ENCODE measurements around the gene DOCK6. TPM values are rescaled to one million over a fixed set of nuclear protein-coding genes. Genes with fewer than 3 reads are reported as not detected.
A peak's percentile ranks its signal among the peaks of the same experiment; 100 is the strongest.

Gene DOCK6
- total and polyA plus RNA-seq, 7 donors: 8.8 to 40.5 (median 20.2) TPM

DNA sequence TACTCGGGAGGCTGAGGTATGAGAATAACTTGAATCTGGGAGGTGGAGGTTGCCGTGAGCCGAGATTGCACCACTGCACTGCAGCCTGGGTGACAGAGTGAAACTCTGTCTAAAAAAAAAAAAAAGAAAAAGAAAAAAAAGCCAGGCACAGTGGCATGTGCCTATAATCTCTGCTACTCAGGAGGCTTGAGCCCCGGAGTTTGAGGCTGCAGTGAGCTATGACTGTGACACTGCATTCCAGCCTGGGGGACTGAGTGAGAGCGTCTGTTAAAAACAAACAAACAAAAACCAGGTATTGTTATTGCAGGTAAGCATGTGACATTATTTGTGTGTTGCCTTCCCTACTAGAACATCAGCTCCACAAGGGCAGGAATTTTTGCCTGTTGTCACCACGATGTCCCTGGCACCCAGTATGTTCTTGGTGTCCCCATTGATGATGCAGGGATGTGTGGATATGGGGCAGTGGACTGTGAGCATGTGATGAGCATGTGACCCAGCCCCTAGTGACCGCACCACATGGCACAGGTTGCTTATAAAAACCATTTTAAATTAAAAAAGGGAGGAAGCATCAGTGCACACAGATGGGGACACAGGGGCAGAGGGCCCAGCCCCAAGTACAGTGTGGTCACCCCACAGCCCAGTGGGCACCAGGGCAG is 63.4 kb downstream of the DOCK6 start:
- H3K27me3 ChIP-seq: no peaks in the 10 kb centered on the region
- TF ChIP-seq POLR2AphosphoS5 (IDR thresholded peaks at IDR 0.05) (peak in 1 of 4 donors; percentile 24), POLR2A (IDR thresholded peaks at IDR 0.05) (no peak), EP300 (IDR thresholded peaks at IDR 0.05) (no peak)
- TF ChIP-seq, protein P1, sequence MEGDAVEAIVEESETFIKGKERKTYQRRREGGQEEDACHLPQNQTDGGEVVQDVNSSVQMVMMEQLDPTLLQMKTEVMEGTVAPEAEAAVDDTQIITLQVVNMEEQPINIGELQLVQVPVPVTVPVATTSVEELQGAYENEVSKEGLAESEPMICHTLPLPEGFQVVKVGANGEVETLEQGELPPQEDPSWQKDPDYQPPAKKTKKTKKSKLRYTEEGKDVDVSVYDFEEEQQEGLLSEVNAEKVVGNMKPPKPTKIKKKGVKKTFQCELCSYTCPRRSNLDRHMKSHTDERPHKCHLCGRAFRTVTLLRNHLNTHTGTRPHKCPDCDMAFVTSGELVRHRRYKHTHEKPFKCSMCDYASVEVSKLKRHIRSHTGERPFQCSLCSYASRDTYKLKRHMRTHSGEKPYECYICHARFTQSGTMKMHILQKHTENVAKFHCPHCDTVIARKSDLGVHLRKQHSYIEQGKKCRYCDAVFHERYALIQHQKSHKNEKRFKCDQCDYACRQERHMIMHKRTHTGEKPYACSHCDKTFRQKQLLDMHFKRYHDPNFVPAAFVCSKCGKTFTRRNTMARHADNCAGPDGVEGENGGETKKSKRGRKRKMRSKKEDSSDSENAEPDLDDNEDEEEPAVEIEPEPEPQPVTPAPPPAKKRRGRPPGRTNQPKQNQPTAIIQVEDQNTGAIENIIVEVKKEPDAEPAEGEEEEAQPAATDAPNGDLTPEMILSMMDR (IDR thresholded peaks at IDR 0.05): no peak
- no peaks in the 10 kb centered on the region for H3K9me3 ChIP-seq
- WGBS, 2 donors: 82 to 83% methylated on average over 7 of the region's 7 CpGs
- DNase-seq: no peak
- H3K27ac ChIP-seq: peak overlapping the region; percentile 91 to 98 (median 94)
- peaks cover 0 to 64% (median 51%) of the 10 kb centered on the region in 4 donors for H3K4me1 ChIP-seq
- peaks cover 0 to 14% (median 4%) of the 10 kb centered on the region in 4 donors for H3K36me3 ChIP-seq
- no peak overlapping the region for H3K4me3 ChIP-seq
- intact Hi-C loops (cut with DNase I): no loop called here

DNA sequence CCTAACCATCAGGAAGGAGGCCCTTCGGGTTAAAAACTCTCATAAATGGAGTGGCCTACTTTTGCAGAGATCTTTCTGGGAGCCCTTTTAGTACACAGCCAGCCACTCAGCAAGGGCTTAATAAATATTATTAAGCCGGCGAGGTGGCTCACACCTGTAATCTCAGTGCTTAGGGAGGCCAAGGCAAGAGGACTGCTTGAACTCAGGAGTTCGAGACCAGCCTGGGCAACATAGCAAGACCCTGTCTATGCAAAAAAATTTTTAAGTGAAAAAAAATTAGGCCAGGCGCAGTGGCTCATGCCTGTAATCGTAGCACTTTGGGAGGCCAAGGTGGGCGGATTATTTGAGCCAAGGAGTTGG is 64.2 kb downstream of the DOCK6 start:
- Histone ChIP-seq H3K27me3 (no peaks in the 10 kb centered on the region), H3K27ac (peak overlapping the region; percentile 91 to 98 (median 94)), H3K36me3 (peaks cover 7 to 22% (median 11%) of the 10 kb centered on the region in 4 donors), H3K9me3 (no peaks in the 10 kb centered on the region), H3K4me1 (peaks cover 0 to 64% (median 51%) of the 10 kb centered on the region in 4 donors), H3K4me3 (peak overlapping the region in 3 of 4 donors; percentile 73 to 85 (median 75))
- 69 to 77% methylated on average over 7 of the region's 7 CpGs for WGBS, 2 donors
- TF ChIP-seq EP300 (IDR thresholded peaks at IDR 0.05): no peak
- TF ChIP-seq, protein P1 (IDR thresholded peaks at IDR 0.05): no peak
- no peak for DNase-seq
- intact Hi-C loops (cut with DNase I): no loop called here

DNA sequence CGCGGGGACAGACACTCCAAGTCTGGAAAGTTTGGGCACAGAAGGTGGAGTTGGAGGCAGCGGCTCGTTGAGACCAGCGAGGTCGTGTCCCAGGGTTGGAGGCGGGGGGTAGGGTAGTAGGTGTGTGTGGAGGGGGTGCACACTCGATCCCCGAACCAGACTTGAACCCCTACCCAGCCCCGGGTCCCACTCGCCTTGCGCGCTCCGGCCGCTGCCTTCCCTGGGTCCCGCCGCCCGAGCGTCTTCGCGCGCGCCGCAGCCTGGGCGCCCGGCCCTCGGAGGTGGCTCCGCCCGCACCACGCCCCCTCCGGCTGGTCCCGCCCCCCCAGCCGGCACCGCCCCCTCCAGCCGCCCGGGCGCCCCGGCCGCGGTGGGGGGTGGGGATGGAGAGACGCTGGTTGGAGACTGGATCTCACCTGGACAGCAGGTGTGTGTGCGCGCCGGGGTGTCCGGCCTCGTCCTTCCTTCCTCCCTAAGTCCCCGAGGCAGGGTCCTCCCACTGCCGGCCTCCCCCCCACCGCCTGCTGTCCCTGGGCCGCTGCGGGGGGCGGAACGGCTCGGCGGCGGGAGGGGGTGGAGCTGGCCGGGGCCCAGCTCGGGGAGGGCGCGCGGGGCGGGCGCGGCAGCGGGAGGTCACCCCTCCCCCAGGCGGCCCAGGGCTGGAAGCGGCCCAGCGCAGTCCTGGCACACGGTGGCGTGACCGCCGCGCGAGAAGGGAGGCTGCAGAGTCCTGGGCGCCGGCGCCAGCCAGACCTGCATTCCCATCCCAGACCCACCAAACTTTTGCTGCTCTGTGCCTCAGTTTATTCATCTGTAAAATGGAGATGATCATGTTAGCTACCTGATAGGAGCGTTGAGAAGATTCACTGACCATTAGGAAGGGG is 64.8 kb downstream of the DOCK6 start, which contains the start of gene KANK2:
Gene KANK2 (minus strand): TSS at position 255 of the 884 bp plus-strand sequence. CDS start 3,034 bp downstream, outside the sequence.
- Histone ChIP-seq H3K4me3 (peak within 1 kb of the TSS; percentile 52 to 85 (median 74)), H3K4me1 (peaks cover 0 to 64% (median 51%) of the 10 kb centered on the region in 4 donors), H3K27ac (peak within 1 kb of the TSS; percentile 91 to 98 (median 94)), H3K36me3 (peaks cover 13 to 28% (median 17%) of the 10 kb centered on the region in 4 donors), H3K27me3 (no peaks in the 10 kb centered on the region), H3K9me3 (no peaks in the 10 kb centered on the region)
- intact Hi-C loops (cut with DNase I): no loop called here
- peak; percentile 94 for DNase-seq
- peak in 2 of 4 donors; percentile 7 to 16 for TF ChIP-seq EP300 (IDR thresholded peaks at IDR 0.05)
- TF ChIP-seq POLR2AphosphoS5 (IDR thresholded peaks at IDR 0.05): peak; percentile 92 to 97 (median 95)
- peak; percentile 83 to 87 for TF ChIP-seq POLR2A (IDR thresholded peaks at IDR 0.05)
- TF ChIP-seq, protein P1 (IDR thresholded peaks at IDR 0.05): no peak
- WGBS, 2 donors: 1% methylated on average over 78 of the region's 78 CpGs

DNA sequence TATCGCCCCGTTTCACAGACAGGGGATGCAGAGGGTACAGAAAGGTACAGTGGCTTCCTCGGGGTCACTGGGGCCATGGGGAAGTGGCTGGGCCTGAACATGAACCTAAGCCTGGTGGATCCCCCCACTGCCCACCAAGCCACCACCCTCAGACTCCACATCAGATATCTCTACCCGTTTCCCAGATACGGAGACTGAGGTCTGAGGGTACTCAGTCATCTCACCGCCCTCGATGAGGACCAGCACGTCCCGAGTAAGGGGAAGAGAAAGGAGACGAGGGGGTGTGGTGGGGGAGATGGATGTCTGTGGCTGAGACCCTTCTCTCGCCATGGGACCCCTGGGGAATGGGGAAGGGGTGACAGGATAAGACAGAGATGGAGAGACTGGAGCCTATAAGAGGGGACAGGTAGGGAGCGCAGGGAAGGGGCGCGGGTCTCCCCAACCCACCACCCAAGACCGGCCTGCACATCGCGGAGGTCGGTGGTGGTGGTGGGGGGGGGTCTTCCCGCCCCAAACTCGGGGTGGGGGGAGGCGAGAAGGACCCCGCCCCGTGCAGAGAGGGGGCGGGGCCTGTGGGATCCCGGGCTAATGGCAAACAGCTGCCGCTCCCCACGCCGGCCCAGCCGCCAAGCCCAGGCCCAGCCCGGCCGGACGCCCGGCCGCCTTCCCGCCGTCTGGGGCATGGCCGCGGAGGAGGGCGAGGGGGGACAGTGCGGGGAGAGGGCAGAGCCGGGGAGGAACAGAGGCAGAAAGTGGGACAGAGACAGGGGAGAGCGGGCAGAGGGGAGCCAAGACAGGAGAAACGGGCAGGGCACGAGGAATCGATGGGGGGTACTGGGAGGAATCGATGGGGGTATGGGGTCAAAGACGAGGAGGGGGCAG is 65.7 kb downstream of the DOCK6 start:
- 14 to 20% methylated on average over 47 of the region's 47 CpGs for WGBS, 2 donors
- H3K4me1 ChIP-seq: peaks cover 0 to 64% (median 55%) of the 10 kb centered on the region in 4 donors
- H3K27ac ChIP-seq: peak overlapping the region; percentile 91 to 98 (median 94)
- intact Hi-C loops (cut with DNase I): no loop called here
- no peaks in the 10 kb centered on the region for H3K9me3 ChIP-seq
- peak overlapping the region; percentile 52 to 85 (median 74) for H3K4me3 ChIP-seq
- peak; percentile 78 for DNase-seq
- H3K36me3 ChIP-seq: peaks cover 13 to 37% (median 23%) of the 10 kb centered on the region in 4 donors
- TF ChIP-seq POLR2AphosphoS5 (IDR thresholded peaks at IDR 0.05) (no peak), POLR2A (IDR thresholded peaks at IDR 0.05) (no peak), EP300 (IDR thresholded peaks at IDR 0.05) (no peak)
- TF ChIP-seq, protein P1 (IDR thresholded peaks at IDR 0.05): no peak
- H3K27me3 ChIP-seq: no peaks in the 10 kb centered on the region

Measured in sigmoid colon (tissue), 7 donors.